KOPT-K1 (cell line): ENCODE results near the gene SHROOM2.
"Not testable (repeated sequence)": the region's sequence is repeated elsewhere in the genome, so short reads cannot be mapped to it uniquely, and the experiment has no call there.

Source experiments
- H3K27ac ChIP-seq: fragments of 200-600 bp; sonication (generic); 2 replicates; pipeline ENCODE4 v1.5.1; 2016; ENCODE audit warnings: antibody characterized with exemption, mild to moderate bottlenecking, low read depth, low read length; ENCODE audit not compliant: poor library complexity, severe bottlenecking
- H3K36me3 ChIP-seq: fragments of 200-600 bp; sonication (generic); 2 replicates; pipeline ENCODE4 v1.5.1; 2017; ENCODE audit warnings: antibody characterized with exemption, mild to moderate bottlenecking, low read length, moderate library complexity; ENCODE audit not compliant: insufficient read depth
- H3K9me3 ChIP-seq: fragments of 200-600 bp; sonication (generic); 2 replicates; pipeline ENCODE4 v1.5.1; 2017; ENCODE audit warnings: antibody characterized with exemption, low read length, mild to moderate bottlenecking; ENCODE audit not compliant: insufficient read depth, poor library complexity, severe bottlenecking

SHROOM2 gene

DNA sequence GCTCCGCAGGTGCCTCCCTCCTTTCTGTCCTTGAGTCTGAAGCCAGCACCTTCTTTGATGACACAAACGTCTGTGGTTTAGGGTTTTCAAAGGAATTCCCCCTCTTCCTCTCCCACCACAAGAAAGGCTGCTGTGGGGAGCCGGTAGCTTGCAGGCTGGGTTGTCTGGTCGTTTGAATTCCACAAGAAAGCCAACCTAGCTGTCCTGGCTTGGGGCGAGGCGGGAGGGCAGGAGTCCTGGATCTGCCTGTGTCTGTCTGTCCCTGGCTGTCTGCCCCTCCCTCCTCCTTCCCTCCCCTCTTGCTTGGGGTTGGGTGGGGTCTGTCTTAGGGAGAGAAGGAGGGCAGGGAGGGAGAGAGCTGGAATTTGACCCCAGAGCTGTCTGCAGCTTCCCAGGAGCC, 56.3 kb downstream of the SHROOM2 start:
- Histone ChIP-seq H3K27ac (no peak overlapping the region), H3K9me3 (no peaks in the 10 kb centered on the region), H3K36me3 (no peaks in the 10 kb centered on the region)

GRCh38 chrX:9844936-9845577, 58.8 kb downstream of the SHROOM2 start:
- no peaks in the 10 kb centered on the region for H3K9me3 ChIP-seq
- no peaks in the 10 kb centered on the region for H3K36me3 ChIP-seq
- no peak overlapping the region for H3K27ac ChIP-seq

DNA sequence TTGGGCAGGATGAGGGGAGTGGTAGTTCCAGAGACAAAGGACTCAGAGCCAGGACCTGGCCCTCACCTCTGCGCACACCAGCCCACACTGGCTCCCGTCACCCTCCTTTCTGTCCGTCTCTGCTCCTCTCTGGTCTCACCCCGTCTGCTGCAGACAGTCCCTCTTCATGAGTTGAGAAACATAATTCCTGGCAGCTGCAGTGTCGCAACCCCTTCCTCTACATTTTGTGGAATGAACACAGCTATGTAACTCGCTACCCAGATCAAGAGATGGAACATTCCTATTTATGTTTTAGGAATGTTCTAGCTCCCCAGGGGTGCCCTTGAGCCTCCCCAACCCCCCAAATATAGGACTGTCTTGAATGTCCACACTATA, 59.3 kb downstream of the SHROOM2 start:
- Histone ChIP-seq H3K36me3 (no peaks in the 10 kb centered on the region), H3K9me3 (no peaks in the 10 kb centered on the region), H3K27ac (no peak overlapping the region)

- H3K9me3 ChIP-seq = no peaks in the 10 kb centered on the region
- no peak overlapping the region for H3K27ac ChIP-seq
These were observed 60.4 kb downstream of the SHROOM2 start for GRCh38 chrX:9846631-9847030.

GRCh38 chrX:9847071-9847470, 60.8 kb downstream of the SHROOM2 start:
- Histone ChIP-seq H3K27ac (no peak overlapping the region), H3K9me3 (no peaks in the 10 kb centered on the region), H3K36me3 (no peaks in the 10 kb centered on the region)

More at GRCh38 chrX:9846631-9847030, 60.4 kb downstream of the SHROOM2 start:
- H3K36me3 ChIP-seq = no peaks in the 10 kb centered on the region

- Histone ChIP-seq H3K9me3 (no peaks in the 10 kb centered on the region), H3K27ac (no peak overlapping the region), H3K36me3 (no peaks in the 10 kb centered on the region)
These were observed 62.7 kb downstream of the SHROOM2 start for GRCh38 chrX:9848718-9849479.

- Histone ChIP-seq H3K9me3 (no peaks in the 10 kb centered on the region), H3K27ac (no peak overlapping the region), H3K36me3 (no peaks in the 10 kb centered on the region)
These were observed 65.7 kb downstream of the SHROOM2 start for GRCh38 chrX:9851890-9852289.

- no peaks in the 10 kb centered on the region for H3K9me3 ChIP-seq
- no peaks in the 10 kb centered on the region for H3K36me3 ChIP-seq
- no peak overlapping the region for H3K27ac ChIP-seq
These were observed 67.1 kb downstream of the SHROOM2 start for GRCh38 chrX:9853307-9853706.

- Histone ChIP-seq H3K27ac (no peak overlapping the region), H3K36me3 (no peaks in the 10 kb centered on the region), H3K9me3 (no peaks in the 10 kb centered on the region)
These were observed 69.5 kb downstream of the SHROOM2 start for GRCh38 chrX:9855561-9856283.

- H3K9me3 ChIP-seq = no peaks in the 10 kb centered on the region
- H3K36me3 ChIP-seq = no peaks in the 10 kb centered on the region
- no peak overlapping the region for H3K27ac ChIP-seq
These were observed 70.4 kb downstream of the SHROOM2 start for GRCh38 chrX:9856588-9856987.

DNA sequence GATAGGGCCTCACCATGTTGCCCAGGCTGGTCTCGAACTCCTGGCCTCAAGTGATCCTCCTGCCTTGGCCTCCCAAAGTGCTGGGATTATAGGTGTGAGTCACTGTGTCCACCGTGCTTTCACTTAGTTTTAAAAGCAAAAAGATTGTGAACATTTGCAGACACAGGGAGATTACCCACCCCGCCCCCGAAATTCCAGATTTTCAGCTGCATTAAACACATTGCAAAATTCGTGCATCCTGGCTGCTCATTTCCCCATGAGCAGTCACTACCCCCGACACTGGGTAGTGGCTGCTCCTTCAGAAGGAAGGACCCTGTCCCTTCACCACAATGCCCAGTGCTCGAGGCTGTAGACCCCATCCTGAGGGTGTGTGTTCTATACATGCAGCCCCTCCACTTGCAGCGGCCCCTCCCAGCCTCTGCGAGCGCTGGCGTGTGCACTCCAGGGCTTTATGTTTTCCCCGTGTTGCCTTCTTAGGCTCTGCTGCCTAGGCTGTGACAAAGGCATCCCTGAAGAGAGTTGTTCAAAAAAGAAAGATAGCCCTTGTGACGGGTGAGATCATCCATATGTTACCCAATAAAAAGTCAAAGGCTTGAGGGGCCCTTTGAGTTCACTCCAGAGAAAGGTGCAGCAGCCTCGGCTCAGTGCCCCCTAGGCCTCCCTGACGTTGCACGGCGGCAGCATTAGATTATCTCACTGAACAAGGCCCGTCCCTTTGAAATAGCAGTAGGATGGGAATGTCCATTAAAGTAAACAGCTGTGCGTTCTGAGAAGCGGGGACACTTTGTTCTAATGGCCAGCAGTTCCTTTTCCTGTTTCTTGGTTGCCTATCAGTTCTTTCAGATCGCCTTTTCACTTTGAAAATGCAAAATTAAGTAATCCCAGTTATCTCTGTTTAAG, 71.6 kb downstream of the SHROOM2 start:
- no peak overlapping the region for H3K27ac ChIP-seq
- no peaks in the 10 kb centered on the region for H3K9me3 ChIP-seq
- H3K36me3 ChIP-seq = no peaks in the 10 kb centered on the region

GRCh38 chrX:9858684-9859083, 72.5 kb downstream of the SHROOM2 start:
- H3K9me3 ChIP-seq, H3K36me3 ChIP-seq, H3K27ac ChIP-seq: not testable (repeated sequence)

- Histone ChIP-seq H3K36me3 (no peaks in the 10 kb centered on the region), H3K27ac (no peak overlapping the region), H3K9me3 (no peaks in the 10 kb centered on the region)
These were observed 73.7 kb downstream of the SHROOM2 start for GRCh38 chrX:9859711-9860555.

DNA sequence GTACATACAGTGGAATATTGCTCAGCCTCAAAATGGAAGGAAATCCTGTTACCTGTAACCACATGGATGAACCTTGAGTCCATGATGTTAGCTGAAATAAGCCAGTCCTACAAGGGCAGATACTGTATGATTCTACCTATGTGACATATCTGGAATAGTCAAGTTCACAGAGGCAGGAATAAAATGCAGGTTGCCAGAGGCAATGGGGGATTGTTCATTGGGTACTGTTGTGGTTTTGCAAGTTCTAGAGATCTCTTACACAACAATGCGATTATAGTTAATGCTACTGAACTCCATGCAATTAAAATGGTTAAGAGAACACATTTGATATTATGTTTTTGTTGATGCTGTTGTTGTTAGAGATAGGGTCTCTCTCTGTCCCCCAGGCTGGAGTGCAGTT, 74.6 kb downstream of the SHROOM2 start:
- Histone ChIP-seq H3K9me3 (no peaks in the 10 kb centered on the region), H3K36me3 (no peaks in the 10 kb centered on the region), H3K27ac (no peak overlapping the region)
